Hepatic stellate cell (primary cell): ENCODE data around the gene KCNAB2.

Source experiments
- DNase-seq: peaks from one replicate; pipeline ENCODE4 v3.0.0; 2011; ENCODE audit warnings: low spot score

Gene KCNAB2

DNA sequence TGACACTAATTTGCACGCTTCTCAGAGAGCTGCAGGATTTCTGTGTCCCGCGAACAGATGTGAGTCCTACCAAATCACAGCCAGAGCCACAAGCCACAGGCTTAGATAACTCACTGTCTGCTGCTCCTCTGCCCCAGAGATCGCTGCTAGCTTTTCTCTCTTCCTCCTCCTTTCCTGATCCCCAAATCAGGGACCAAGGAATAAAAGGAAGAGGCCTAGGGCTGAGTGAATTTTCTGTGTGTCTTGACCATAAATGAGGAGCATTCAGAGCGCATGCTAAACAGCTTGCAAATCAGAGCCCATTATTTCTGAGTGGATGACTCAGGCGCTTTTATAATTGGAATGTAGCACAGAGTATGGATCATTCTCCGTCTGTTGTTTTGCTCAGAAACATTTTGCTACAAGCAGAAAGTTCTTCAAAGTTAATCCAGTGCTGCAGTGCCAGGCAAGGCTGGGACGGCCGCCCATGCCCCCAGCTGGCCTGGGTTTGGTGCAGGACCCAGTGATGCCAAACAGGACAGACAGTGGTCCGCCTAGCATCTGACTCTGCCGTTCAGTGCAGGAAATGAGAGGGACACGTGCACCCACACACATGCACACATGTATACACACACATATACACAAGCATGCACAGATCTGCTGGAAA is 38.2 kb downstream of the KCNAB2 start:
- DNase-seq = no peak

- DNase-seq = no peak
These were observed 39.2 kb downstream of the KCNAB2 start for GRCh38 chr1:6084781-6085495.

- no peak for DNase-seq
These were observed 40.0 kb downstream of the KCNAB2 start for GRCh38 chr1:6085666-6086065.

DNA sequence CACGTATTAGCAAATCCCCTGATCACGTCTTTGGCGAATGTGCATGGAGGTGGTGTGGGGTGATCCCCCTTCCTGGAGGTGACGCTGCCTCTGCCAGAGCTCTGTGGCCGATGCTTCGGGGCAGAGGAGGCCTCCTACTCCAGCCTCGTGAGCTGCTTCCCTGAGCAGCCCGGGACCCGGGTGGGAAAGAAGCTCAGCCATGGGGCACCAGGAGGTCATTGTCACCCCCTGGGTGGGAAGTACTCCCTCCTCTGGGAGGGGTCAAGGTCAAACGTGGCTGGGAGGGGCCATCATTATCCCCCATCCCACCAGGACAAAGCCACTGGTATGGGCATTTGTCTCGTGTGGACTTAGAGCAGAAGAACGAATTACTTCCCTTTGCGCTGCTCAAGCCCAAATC is 40.7 kb downstream of the KCNAB2 start:
- no peak for DNase-seq

GRCh38 chr1:6086762-6087376 is 41.2 kb downstream of the KCNAB2 start:
- no peak for DNase-seq

DNA sequence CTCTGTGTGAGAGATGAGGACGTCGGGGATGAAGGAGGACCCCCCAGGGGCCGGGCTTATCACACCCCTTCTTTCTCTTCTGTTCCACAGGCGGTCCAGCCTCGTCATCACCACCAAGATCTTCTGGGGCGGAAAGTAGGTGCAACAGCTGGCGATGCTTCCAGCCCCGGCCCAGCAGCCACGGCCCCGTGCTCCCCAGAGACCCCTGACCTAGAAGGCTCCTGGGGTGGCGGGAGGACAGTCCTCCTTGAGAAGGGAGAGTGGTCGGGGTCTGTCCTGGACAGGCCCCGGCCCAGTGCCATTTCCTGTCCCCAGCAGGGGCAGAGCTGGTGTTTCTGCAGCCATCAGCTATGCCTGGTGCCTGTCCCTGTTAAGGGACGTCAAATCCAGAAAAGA is 41.7 kb downstream of the KCNAB2 start:
- DNase-seq = no peak

DNA sequence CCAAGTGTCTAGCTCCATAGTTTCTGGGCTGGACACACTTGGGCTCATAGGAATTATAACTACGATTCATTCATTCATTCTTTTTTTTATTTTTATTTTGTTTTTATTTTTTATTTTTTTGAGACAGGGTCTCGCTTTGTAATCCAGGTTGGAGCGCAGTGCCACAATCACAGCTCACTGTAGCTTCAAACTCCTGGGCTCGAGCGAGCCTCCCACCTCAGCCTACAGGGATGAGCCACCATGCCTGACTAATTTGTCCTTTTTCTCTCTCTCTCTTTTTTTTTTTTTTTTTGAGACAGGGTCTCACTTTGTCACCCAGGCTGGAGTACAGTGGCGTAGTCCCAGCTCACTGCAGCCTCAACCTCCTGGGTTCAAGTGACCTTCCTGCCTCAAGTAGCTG is 42.3 kb downstream of the KCNAB2 start:
- DNase-seq = no peak

DNA sequence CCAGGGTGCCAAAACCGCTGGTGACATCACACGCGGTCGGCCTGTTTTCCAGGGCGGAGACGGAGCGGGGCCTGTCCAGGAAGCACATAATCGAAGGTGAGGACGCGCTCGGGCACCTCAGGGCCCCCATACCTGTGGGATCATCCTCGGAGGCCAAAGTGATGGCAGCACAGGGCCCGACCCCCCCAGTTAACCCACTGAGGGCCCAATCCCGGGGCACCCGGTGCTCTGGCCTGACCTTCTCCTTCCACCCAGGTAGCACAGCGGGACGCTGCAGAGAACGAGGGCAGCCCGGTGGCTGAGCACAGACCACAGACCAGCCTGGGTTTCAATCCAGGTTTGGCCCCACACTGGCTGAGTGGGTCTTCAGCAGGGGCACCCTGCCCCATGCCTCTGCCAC is 43.3 kb downstream of the KCNAB2 start:
- no peak for DNase-seq

DNA sequence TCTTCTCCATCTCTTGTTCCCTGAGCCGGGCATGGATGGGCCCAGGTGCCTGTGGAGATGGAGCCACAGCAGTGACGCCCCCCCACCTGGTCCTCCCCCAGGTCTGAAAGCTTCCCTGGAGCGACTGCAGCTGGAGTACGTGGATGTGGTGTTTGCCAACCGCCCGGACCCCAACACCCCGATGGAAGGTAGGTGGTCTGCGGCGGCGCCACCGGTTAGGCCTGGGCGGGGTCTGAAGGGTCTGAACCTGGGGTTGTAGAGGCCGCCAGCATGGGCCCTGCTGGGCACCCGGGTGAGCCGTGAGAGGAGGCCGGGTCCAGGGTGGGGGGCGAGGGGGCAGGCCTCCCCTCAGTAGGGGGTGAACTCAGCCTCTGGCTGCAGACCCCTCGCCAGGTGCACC is 44.6 kb downstream of the KCNAB2 start:
- DNase-seq = no peak

DNA sequence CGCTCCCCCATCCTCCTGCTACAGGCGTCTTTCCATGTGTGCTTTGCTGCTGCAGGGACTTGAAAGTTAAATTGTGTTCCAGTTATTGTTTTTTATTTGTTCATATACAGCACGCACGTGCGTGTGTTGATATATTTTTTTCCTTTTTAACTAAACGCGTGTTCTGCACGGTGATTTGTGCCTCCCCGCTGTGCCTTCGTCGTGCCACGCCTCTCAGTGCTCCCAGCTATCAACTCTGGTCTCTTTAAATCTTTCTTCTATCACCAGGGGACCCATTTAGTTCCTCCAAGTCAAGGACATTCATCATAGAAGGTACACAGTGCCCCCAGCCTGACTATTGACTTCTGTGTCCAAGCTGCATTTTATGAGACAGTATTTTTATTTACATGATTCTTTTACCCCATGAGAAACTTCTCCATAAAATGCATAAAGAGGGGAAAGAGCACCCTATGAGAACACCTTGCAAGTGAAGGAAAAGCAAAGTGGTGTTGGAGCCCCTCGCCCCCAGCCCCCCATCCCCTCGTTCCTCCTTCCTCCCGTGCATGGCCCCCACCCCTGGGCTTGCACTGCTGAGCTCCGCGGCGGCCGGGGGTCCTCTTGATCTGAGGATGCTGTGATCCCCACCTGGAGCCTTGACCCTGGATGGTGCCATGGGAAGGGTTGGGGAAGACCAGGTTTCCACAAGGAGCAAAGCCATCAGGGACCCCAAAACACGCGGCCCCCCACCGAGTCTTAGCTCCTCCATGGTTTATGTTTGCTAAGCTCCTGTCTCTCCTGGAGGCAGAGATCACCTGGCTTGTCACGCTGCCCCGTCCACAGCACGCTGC is 45.5 kb downstream of the KCNAB2 start:
- no peak for DNase-seq

- DNase-seq = no peak
These were observed 46.1 kb downstream of the KCNAB2 start for GRCh38 chr1:6091823-6092109.

DNA sequence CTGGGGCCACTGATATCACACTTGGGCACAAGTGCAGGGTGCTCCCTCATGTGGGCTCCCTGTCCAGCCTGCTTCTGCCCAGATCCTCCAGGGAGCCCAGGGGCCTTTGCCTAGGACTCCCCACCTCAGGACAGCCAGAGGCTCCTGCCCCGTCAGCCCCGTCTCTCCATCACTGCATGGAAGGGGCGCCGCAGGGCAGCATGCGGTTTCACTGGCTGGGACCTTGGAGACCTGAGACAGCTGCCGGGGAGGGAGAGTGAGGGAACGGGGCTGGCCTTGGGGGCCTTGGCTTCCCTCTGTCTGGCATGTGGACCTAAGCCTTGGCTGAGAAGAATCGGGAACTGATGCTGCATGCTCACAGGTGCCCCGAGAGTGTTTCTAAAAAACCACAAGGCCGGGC is 46.5 kb downstream of the KCNAB2 start:
- no peak for DNase-seq

GRCh38 chr1:6093071-6093470 is 47.4 kb downstream of the KCNAB2 start:
- no peak for DNase-seq

GRCh38 chr1:6093611-6094010 is 47.9 kb downstream of the KCNAB2 start:
- no peak for DNase-seq

DNA sequence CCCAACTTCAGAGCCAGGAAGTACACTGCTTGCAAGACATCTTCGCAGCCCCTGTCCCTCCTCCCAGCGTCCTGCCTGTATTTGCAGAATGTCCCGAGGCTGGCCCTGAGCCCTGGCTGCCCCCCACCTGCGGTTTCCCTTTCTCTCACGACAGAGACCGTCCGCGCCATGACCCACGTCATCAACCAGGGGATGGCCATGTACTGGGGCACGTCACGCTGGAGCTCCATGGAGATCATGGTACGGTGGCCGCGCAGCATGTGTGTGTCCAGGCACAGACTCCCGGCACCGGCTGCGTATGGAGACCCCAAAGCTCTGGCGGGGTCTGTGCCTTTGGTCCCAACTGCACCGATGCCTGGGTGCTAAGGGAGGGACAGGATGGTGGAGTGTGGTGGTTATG is 48.6 kb downstream of the KCNAB2 start:
- DNase-seq = no peak

- DNase-seq = no peak
These were observed 49.3 kb downstream of the KCNAB2 start for GRCh38 chr1:6094801-6095505.

DNA sequence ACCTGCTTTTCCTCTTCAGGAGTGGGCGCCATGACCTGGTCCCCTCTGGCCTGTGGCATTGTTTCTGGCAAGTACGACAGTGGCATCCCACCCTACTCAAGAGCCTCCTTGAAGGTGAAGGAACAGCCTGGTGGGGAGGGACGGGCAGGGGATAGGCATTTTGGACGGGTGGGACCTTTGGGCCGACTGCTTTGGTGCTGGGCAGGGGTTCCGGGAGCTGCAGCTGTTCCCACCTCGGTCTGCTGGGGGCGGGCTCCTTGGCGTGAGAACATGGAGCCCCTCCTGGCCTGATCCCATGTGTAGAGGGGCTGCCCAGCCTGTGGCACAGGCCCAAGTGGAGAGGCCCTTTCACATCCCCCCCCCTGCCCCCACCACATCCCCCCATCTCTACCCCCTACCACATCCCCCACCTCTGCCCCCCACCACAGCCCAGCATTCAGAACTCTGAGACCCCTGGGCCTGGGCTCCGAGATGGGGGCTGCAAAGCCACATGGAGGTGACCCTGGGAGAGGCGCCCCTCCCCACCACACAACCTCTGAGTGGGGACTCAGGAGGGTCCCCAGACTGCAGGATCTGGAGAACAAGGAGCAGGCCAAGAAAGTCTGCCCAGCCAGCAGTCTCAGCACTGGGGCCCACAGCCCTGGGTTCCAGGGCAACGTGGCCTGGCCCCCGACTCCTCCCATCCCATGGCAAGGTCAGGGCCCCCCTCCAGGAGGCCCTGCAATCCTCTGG is 50.0 kb downstream of the KCNAB2 start:
- no peak for DNase-seq

DNA sequence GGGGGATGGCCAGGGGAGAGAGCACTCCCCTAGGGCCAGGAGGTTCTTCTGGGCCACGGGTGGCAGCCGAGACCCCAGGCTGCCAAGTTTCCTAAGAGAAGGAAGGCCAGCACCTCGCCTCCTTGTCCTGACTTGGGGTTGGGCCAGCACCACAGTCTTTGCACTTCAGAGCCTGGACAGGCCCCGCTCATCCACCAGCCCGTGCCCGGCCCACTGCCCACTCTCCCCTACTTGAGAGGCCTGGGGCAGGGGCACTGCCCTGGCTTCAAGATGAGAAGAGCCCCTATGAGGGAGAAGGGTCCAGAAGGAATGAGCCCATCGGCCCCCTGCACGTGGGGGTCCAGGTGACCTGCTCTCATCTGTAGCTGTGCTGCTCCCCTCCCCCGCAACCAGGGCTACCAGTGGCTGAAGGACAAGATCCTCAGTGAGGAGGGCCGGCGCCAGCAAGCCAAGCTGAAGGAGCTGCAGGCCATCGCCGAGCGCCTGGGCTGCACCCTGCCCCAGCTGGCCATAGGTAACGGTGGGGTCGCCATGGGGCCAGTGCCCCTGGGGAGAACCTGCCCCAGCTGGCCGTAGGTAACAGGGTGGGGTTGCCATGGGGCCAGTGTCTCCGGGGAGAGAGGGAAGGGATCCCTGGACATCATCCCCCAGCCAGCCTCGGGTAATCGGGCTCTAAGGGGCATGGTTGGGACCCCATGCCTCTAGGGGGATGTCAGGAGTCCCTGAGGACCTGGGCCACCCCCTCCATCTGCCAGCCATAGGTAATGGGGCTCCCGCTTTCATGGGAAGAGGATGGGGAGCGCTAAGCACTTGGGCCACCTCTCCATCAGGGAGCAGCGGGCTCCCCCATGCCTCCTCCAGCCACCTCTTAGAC is 50.8 kb downstream of the KCNAB2 start:
- DNase-seq = no peak

GRCh38 chr1:6097117-6097595 is 51.5 kb downstream of the KCNAB2 start:
- no peak for DNase-seq

- no peak for DNase-seq
These were observed 52.1 kb downstream of the KCNAB2 start for GRCh38 chr1:6097824-6098223.
